B cell (primary cell): Measurements from ENCODE around the gene EPHA7.

Source experiments
- EZH2 ChIP-seq: IDR thresholded peaks from 2 replicates; pipeline ENCODE4 v1.6.1; 2012; ENCODE audit warnings: borderline replicate concordance, low read depth, mild to moderate bottlenecking, moderate library complexity, low read length; ENCODE audit not compliant: insufficient read depth, poor library complexity, severe bottlenecking
- TF ChIP-seq, protein P1 (sequence below): fragments of 200-600 bp; IDR thresholded peaks from one replicate; pipeline ENCODE4 v1.8.0; 2022; ENCODE audit warnings: antibody characterized with exemption, mild to moderate bottlenecking

GRCh38 chr6:93226822-93227221, 192.5 kb downstream of the EPHA7 start:
- TF ChIP-seq, protein P1, sequence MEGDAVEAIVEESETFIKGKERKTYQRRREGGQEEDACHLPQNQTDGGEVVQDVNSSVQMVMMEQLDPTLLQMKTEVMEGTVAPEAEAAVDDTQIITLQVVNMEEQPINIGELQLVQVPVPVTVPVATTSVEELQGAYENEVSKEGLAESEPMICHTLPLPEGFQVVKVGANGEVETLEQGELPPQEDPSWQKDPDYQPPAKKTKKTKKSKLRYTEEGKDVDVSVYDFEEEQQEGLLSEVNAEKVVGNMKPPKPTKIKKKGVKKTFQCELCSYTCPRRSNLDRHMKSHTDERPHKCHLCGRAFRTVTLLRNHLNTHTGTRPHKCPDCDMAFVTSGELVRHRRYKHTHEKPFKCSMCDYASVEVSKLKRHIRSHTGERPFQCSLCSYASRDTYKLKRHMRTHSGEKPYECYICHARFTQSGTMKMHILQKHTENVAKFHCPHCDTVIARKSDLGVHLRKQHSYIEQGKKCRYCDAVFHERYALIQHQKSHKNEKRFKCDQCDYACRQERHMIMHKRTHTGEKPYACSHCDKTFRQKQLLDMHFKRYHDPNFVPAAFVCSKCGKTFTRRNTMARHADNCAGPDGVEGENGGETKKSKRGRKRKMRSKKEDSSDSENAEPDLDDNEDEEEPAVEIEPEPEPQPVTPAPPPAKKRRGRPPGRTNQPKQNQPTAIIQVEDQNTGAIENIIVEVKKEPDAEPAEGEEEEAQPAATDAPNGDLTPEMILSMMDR = no peak
- TF ChIP-seq EZH2 = no peak
